Stimulated activated CD8-positive, alpha-beta memory T cell treated with anti-CD3 and anti-CD28 coated beads, Interleukin-2, amount 100 ng/mL, for 48 hours (primary cell): Measurements from ENCODE around the gene FN3K.

ENCODE experiments used
- DNase-seq, 2 donors: peaks; one replicate each; pipeline ENCODE4 v3.0.0-alpha.2; 2020; ENCODE audit warnings: low read depth in 2 of 2

Gene FN3K

DNA sequence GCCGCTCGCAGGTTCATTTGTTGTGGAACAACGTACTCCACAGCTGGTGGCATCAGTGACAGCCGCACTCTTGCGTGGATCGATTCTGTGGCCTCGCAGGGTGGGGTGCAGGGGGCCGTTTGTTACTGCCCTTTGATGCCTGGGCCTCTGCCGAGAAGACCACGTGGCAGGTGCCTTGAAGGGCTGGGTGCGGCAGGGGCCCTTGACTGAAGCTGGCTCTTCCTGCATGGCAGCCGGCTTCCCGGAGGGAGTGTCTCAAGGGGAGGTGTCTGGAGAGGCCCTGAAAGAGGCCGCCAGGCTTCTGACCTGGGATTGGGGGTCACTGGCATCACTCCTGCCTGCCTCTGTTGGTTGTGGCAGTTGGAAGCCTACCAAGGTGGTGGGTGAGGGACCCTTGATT lies 60.2 kb downstream of the FN3K start:
- no peak for DNase-seq

GRCh38 chr17:82797061-82797460 lies 61.6 kb downstream of the FN3K start:
- no peak for DNase-seq

DNA sequence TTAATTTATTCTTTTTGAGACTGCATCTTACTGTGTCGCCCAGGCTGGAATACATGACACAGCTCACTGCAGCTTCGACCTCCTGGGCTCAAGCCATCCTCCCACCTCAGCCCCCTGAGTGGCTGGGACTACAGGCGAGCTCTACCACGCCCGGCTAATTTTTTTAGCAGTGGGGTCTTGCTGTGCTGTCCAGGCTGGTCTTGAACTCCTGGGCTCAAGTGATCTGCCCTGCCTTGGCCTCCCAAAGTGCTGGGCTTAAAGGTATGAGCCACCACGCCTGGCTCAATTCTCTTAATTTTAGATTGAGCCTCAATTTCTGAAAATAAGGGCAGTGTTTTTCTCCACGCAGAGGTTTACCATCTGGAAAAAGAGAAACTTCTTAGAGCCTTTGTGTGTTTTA lies 63.3 kb downstream of the FN3K start:
- DNase-seq = no peak

- no peak for DNase-seq
Observed at GRCh38 chr17:82799591-82799990, 64.2 kb downstream of the FN3K start.
